Progenitor cell of endocrine pancreas (in vitro differentiated cells): Measurements from ENCODE around the gene SV2A. TPM values are rescaled to one million over a fixed set of nuclear protein-coding genes. Genes with fewer than 3 reads are reported as not detected.
A peak's percentile ranks its signal among the peaks of the same experiment; 100 is the strongest.

ENCODE experiments used
- DNase-seq: peaks from one replicate; pipeline ENCODE4 v3.0.0; 2021; ENCODE audit warnings: low spot score; ENCODE audit not compliant: unreplicated experiment
- H3K27ac Mint-ChIP-seq: 2 replicates; pipeline ENCODE4 v1.8.0; 2021; ENCODE audit warnings: mild to moderate bottlenecking, moderate library complexity, mixed read lengths
- H3K27me3 Mint-ChIP-seq: 2 replicates; pipeline ENCODE4 v1.8.0; 2021; ENCODE audit warnings: mixed read lengths
- H3K36me3 Mint-ChIP-seq: 2 replicates; pipeline ENCODE4 v1.8.0; 2022; ENCODE audit warnings: mixed read lengths; ENCODE audit not compliant: insufficient read depth
- H3K4me1 Mint-ChIP-seq: 2 replicates; pipeline ENCODE4 v1.8.0; 2021; ENCODE audit warnings: low read depth, mixed read lengths
- H3K4me3 Mint-ChIP-seq: 2 replicates; pipeline ENCODE4 v1.8.0; 2021; ENCODE audit warnings: low read depth, mild to moderate bottlenecking, moderate library complexity, mixed read lengths
- H3K9me3 Mint-ChIP-seq: 2 replicates; pipeline ENCODE4 v1.8.0; 2021; ENCODE audit warnings: low read depth, mixed read lengths
- total RNA-seq: library from RNA; stranded (reverse); gene quantifications from 2 replicates; pipeline ENCODE4 v1.2.1, GENCODE V29; 2021
- TF ChIP-seq, protein P1 (sequence below): fragments of 200-600 bp; sonication (generic); IDR thresholded peaks from one replicate; pipeline ENCODE4 v1.5.0; 2021; ENCODE audit warnings: antibody characterized with exemption, mild to moderate bottlenecking; ENCODE audit not compliant: unreplicated experiment

The SV2A gene
- total RNA-seq, 1 donor from 2014 or later = 16.9 TPM

DNA sequence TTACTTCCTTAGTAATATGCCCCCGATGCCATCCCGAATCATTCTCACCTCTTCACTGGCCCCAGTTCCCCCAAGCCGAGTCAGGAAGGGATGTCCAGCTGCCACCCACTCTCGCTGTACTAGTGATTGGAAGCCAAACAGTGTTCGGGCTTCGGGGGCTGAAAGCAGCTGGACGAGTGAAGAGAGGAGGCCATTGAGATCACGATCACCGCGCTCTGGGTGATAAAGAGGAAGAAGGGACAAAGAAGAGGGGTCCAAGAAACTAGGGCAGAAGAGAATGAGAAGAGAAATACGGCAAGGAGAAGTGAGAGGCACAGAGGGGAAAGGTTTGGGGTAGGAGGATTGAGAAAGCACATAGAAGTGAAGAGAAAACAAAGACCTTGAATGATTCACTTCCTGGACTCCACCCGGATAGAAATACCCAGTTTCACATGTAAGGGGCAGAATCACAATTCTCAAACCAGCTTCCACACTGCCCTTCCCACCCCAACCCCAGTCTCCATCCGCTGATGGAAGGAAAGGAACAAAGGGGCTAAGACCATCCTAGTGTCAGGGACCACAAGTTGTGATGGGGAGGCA, 13.7 kb upstream of the SV2A start:
- H3K36me3 Mint-ChIP-seq = peaks cover under 1% of the 10 kb centered on the region
- TF ChIP-seq, protein P1, sequence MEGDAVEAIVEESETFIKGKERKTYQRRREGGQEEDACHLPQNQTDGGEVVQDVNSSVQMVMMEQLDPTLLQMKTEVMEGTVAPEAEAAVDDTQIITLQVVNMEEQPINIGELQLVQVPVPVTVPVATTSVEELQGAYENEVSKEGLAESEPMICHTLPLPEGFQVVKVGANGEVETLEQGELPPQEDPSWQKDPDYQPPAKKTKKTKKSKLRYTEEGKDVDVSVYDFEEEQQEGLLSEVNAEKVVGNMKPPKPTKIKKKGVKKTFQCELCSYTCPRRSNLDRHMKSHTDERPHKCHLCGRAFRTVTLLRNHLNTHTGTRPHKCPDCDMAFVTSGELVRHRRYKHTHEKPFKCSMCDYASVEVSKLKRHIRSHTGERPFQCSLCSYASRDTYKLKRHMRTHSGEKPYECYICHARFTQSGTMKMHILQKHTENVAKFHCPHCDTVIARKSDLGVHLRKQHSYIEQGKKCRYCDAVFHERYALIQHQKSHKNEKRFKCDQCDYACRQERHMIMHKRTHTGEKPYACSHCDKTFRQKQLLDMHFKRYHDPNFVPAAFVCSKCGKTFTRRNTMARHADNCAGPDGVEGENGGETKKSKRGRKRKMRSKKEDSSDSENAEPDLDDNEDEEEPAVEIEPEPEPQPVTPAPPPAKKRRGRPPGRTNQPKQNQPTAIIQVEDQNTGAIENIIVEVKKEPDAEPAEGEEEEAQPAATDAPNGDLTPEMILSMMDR = no peak
- no peak overlapping the region for H3K4me3 Mint-ChIP-seq
- DNase-seq = no peak
- H3K4me1 Mint-ChIP-seq = peaks cover 15% of the 10 kb centered on the region
- no peak overlapping the region for H3K27ac Mint-ChIP-seq
- no peaks in the 10 kb centered on the region for H3K9me3 Mint-ChIP-seq
- H3K27me3 Mint-ChIP-seq = peaks cover 11% of the 10 kb centered on the region

DNA sequence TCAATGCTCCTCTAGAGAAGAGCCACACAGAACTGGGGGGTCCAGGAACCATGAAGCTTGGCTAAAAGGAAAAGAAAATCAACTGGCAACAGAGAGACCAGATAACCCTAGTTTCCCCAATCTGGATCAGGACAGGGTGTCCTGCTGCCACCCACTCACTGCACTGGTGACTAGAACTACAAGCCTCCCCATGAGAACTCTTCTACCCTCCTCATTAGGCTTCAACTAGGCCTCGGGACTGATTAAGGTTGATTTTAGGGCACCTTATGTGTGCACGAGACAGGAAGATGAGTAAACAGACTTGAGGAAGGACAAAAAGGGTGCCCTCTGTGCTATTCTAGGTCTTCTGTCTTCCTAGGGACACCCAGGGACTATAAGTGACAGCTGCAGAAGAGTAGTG, 12.2 kb upstream of the SV2A start:
- H3K27ac Mint-ChIP-seq = peak overlapping the region; percentile 10
- no peaks in the 10 kb centered on the region for H3K9me3 Mint-ChIP-seq
- H3K4me3 Mint-ChIP-seq = no peak overlapping the region
- peaks cover 13% of the 10 kb centered on the region for H3K4me1 Mint-ChIP-seq
- peaks cover 6% of the 10 kb centered on the region for H3K27me3 Mint-ChIP-seq
- TF ChIP-seq, protein P1 = no peak
- peaks cover 10% of the 10 kb centered on the region for H3K36me3 Mint-ChIP-seq
- DNase-seq = no peak

DNA sequence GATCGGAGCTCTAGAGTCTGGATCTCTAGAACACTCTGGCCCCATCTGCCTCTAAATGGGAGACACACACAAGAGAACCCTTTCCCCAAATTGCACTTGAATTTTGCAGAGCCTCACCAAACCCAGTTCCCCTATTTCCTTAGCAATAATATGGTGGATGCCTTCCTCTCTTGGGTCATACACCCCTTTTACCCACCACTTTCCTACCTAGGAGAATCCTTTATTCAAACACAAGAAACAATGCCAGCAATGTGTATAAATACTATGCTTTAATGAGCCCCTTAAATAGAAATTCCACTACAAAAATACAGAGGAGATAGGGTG, 10.7 kb upstream of the SV2A start:
- peaks cover 13% of the 10 kb centered on the region for H3K4me1 Mint-ChIP-seq
- H3K4me3 Mint-ChIP-seq = peak overlapping the region; percentile 91
- no peaks in the 10 kb centered on the region for H3K9me3 Mint-ChIP-seq
- H3K27me3 Mint-ChIP-seq = peaks cover 6% of the 10 kb centered on the region
- no peak for DNase-seq
- H3K36me3 Mint-ChIP-seq = peaks cover 20% of the 10 kb centered on the region
- H3K27ac Mint-ChIP-seq = peak overlapping the region; percentile 99
- TF ChIP-seq, protein P1 = no peak

DNA sequence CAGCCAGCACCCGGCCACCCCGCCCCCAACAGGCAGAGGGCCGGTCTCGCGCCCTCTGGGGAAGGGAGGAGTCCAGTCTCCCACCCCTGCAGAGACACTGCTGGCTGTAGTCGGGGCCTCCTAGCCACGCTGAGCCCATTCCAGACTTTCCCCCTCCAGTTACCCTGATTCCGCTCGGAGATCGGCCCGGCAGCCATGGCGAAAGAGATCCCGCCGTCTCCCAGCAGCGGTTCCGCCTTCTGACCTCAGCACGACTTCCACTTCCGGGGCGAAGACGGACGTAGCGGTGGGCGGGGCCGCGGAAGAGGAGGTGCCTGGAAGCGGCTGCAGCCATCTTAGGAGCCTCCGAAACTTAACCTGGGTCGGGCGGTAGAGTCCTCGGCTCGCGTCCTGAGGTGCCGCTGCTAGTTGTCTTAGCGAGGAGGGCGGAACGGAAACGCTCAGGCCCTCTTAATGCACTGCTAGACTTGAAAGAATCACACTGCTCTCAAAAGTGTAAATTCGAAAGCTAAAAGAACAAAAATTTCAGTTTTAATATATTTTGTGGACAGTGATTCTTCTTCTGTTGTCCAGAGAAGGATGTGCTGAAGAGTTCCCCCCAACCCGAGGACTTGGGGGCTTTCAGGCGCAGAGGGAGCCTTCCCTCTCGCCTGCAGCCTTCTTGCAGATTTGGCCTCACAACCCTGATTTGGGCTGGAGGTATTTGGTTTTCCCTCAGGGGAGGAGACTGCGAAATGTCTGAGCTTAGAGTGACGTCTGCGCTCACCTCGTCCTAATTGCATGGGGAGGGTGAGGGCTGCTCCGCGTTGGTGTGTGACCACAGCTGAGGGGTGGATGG, 10.1 kb upstream of the SV2A start, which contains the start of gene SF3B4:
TSS of gene SF3B4 (minus strand) at position 241 of the 838 bp plus-strand sequence. CDS start at position 197, 44 bp downstream.
- TF ChIP-seq, protein P1 = no peak
- peaks cover 13% of the 10 kb centered on the region for H3K4me1 Mint-ChIP-seq
- H3K4me3 Mint-ChIP-seq = peak within 1 kb of the TSS; percentile 91
- peaks cover 23% of the 10 kb centered on the region for H3K36me3 Mint-ChIP-seq
- H3K9me3 Mint-ChIP-seq = no peaks in the 10 kb centered on the region
- DNase-seq = peak; percentile 79
- peak within 1 kb of the TSS; percentile 99 for H3K27ac Mint-ChIP-seq
- H3K27me3 Mint-ChIP-seq = peaks cover 6% of the 10 kb centered on the region

DNA sequence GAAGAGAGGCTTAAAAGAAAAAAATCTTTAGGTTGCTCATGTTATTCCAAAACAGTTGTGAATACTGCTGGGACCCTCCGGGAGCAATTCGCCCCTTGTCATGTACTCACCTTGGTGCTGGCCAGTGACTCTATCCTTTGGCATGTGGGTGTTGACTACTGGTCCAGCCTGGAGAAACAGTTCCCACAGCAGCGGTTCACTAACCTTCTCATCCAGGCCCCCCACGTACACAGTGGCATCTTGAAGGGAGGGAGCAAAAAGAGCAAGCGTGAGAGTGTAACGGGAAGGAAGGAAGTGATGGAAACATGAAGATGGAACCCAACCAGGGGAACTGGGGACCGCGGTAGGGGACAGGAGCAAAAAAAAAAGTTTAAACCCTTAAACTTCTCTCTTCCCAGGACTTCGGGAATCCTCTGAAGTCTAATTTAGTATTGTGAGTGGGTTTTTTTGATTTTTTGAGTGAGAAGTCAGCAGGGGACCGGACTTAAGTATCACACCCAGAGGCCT, 9.5 kb upstream of the SV2A start:
- Mint-ChIP-seq H3K9me3 (no peaks in the 10 kb centered on the region), H3K27me3 (peaks cover 6% of the 10 kb centered on the region), H3K27ac (peak overlapping the region; percentile 99), H3K36me3 (peaks cover 26% of the 10 kb centered on the region), H3K4me3 (peak overlapping the region; percentile 91), H3K4me1 (peaks cover 13% of the 10 kb centered on the region)
- DNase-seq = no peak
- TF ChIP-seq, protein P1 = no peak
